ENCODE results near the gene CHRND.

DNA sequence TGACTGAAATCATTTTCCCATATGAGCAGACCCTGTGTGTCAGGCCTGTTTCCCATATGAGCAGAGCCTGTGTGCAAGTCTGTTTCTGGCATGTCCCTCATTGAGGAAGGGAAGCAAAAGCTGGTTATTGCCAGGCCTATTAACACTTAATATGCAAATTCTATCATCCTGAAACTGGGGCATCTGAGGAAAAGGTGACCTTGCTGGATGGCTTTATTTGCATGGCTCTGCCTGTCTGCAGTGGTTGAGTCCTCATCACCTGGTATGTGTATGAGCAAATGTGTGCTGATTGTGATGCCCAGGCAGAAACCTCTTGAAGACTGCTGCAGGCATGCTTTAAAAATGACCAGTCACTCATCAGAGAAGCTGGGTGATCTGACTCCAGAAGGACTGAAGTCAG lies 55.8 kb downstream of the CHRND start:
- TF ChIP-seq CTCF (optimal IDR thresholded peaks at IDR 0.05 in 1 of 3, IDR thresholded peaks at IDR 0.05 in 1 of 3, conservative IDR thresholded peaks at IDR 0.05 in 1 of 3; ENCODE audit: extremely low read depth in 1 of 3, insufficient read depth in 2 of 3, low read length in 3 of 3): no peak
- TF ChIP-seq EZH2 (IDR thresholded peaks at IDR 0.05; ENCODE audit: low read length): no peak

Measured in keratinocyte (primary cell).